Kasumi-1 (cell line): ENCODE results near the gene RBM28.
A peak's percentile ranks its signal among the peaks of the same experiment; 100 is the strongest.
"Not testable (repeated sequence)": the region's sequence is repeated elsewhere in the genome, so short reads cannot be mapped to it uniquely, and the experiment has no call there.

Source experiments
- DNase-seq, 2 experiments: peaks; one replicate each; lab custom pipeline; 2025; lab: John Stamatoyannopoulos, UW

Gene RBM28

GRCh38 chr7:128347647-128348097, 4.0 kb upstream of the RBM28 start:
- DNase-seq = peak; percentile 52 to 65

- no peak for DNase-seq
Measured at GRCh38 chr7:128344431-128344774, 695 bp upstream of the RBM28 start.

- DNase-seq = no peak
Measured at GRCh38 chr7:128341733-128342132, 2.0 kb downstream of the RBM28 start.

GRCh38 chr7:128335730-128336129, 8.0 kb downstream of the RBM28 start:
- DNase-seq = no peak

- no peak for DNase-seq
Measured at GRCh38 chr7:128324368-128324680, 19.4 kb downstream of the RBM28 start.

- no peak for DNase-seq
Measured at GRCh38 chr7:128323459-128324367, 20.0 kb downstream of the RBM28 start.

- peak in 1 of 2 experiments; percentile 15 for DNase-seq
Measured at GRCh38 chr7:128323040-128323439, 20.7 kb downstream of the RBM28 start.

- peak; percentile 79 to 89 for DNase-seq
Measured at GRCh38 chr7:128322040-128322643, 21.6 kb downstream of the RBM28 start.

- peak; percentile 25 to 36 for DNase-seq
Measured at GRCh38 chr7:128321044-128321422, 22.7 kb downstream of the RBM28 start.

GRCh38 chr7:128318691-128319090, 25.0 kb downstream of the RBM28 start:
- peak; percentile 78 to 87 for DNase-seq

GRCh38 chr7:128311013-128311412, 32.7 kb downstream of the RBM28 start:
- no peak for DNase-seq

- no peak for DNase-seq
Measured at GRCh38 chr7:128310499-128310898, 33.2 kb downstream of the RBM28 start.

- DNase-seq = no peak
Measured at GRCh38 chr7:128309976-128310375, 33.7 kb downstream of the RBM28 start.

GRCh38 chr7:128309124-128309523, 34.6 kb downstream of the RBM28 start:
- no peak for DNase-seq

- no peak for DNase-seq
Measured at GRCh38 chr7:128307061-128307460, 36.6 kb downstream of the RBM28 start.

- DNase-seq = no peak
Measured at GRCh38 chr7:128304212-128304611, 39.5 kb downstream of the RBM28 start.

GRCh38 chr7:128303643-128304042, 40.1 kb downstream of the RBM28 start:
- no peak for DNase-seq

GRCh38 chr7:128303133-128303532, 40.6 kb downstream of the RBM28 start:
- DNase-seq = no peak

GRCh38 chr7:128302139-128302538, 41.6 kb downstream of the RBM28 start:
- DNase-seq = no peak

- no peak for DNase-seq
Measured at GRCh38 chr7:128299109-128299607, 44.5 kb downstream of the RBM28 start.

- DNase-seq = not testable (repeated sequence)
Measured at GRCh38 chr7:128298004-128298403, 45.7 kb downstream of the RBM28 start.

GRCh38 chr7:128287556-128287955, 56.2 kb downstream of the RBM28 start:
- no peak for DNase-seq

- DNase-seq = no peak
Measured at GRCh38 chr7:128284102-128284501, 59.6 kb downstream of the RBM28 start.
